ENCODE results near the gene RAD17.
"Not testable (repeated sequence)": the region's sequence is repeated elsewhere in the genome, so short reads cannot be mapped to it uniquely, and the experiment has no call there.

The RAD17 gene

DNA sequence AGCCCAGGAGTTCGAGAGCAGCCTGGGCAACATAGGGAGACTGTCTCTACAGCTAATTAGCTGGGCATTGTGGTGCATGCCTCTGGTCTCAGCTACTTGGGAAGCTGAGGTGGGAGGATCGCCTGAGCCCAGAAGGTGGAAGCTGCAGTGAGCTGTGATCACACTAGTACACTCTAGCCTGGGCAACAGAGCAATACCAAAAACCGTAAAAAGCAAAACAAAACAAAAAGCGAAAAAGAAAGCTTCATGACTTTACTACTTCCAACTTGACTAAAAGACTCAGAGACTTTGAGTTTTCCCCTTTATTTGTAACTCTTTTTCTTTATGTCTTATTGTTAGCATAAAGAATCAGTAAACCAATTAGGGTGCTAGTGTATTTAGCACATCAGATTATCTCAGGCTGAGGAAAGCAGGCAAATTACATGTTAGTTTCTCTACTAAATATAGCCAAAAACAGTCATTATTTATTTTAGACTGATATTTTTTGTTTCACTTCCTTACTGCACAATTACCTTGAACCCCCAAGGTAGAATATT is 5.4 kb downstream of the RAD17 start:
- DNase-seq: no peak

DNA sequence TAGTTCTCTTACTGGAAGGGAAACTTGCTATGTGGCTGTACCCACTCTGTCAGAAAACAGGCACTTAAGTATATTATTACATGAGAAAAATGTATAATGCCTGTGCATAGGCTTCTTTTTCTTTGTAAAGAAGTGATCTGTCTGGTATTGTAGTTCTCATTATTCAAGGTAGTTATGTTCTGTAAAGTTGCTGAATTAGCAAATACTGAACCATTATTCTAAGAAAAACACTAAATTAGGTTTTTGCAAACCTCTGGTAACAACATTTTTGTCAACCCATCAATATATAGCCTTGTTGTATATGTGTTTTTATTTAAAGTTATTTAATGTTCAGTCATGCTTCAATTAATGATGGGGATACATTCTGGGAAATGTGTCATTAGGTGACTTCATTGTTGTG is 8.8 kb downstream of the RAD17 start:
- no peak for DNase-seq

DNA sequence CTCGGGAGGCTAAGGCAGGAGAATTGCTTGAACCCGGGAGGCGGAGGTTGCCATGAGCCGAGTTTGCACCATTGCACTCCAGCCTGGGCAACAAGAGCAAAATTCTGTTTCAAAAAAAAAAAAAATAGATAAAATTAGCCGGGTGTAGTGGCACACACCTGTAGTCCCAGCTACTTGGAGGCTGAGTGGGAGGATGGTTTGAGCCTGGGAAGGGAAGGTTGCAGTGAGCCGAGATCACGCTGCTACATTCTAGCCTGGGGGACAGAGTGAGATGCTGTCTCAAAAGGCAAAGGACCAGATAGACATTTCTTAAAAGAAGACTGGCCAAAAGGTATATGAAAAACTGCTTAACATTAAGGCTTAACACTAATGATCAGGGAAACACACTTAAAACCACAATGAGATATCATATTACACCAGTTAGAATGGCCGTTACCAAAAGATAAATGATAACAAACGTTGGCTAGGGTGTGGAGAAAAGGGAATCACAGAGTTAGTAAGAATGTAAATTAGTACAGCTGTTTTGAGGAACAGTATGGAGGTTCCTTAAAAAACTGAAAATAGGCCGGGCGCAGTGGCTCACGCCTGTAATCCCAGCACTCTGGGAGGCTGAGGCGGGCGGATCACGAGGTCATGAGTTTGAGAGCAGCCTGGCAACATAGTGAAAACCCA is 35.2 kb downstream of the RAD17 start:
- DNase-seq: no peak

DNA sequence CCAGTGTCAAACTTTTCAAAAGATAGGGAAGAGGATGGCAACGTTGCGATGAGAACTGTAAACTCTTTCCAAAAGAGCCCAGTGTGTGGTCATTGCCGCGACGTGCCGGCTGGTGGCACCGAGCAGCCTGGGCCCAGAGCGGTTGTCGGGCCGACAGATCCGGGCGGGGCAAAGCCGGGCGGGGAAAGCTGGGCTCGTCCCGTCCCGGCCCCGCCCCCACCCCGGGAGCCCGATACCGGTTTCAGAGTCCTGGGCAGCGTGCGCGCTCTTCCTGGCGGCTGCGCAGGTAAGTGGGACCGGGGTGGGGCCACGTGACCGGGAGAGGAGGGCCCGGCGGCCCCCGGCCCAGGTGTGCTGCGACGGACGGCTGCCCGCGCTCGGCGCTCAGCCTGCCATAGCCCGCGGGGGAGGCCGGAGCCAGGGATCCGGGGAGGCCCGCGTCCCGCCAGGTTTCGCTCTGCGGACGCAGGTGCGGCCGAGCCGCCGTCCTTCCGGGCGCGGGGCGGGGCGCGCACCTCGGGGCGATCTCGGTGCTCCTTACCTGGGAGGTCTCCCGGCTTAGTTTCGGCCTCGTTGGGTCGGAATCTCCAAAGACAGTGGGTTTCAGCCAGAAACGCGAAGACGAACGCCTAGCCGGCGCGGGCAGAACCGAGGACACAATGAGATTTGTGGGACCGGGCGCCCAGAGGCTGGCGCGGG is 45.4 kb downstream of the RAD17 start, which contains the start of gene MARVELD2:
MARVELD2 (plus strand) TSS at position 232 of the 699 bp plus-strand sequence. CDS start 4,270 bp downstream, outside the sequence.
- peak; percentile 31 for DNase-seq

DNA sequence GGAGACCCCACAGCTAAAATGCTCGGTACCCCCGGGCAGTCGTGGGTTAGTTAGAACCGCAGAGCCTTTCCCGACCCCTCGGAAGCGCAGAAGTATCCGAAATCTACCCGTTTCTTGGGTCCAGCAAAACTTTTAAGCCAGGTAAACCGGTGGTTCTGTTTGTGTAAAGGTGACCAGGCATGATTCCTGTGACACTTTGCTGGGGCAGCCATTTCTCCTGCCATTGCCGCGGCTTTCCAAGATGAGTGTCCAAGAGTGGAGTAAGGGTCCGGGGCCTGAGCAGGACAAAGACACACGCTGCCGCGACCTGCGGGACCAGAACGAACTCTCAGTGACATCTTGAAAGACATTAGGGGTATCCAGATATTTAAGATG is 46.0 kb downstream of the RAD17 start:
- DNase-seq: no peak

DNA sequence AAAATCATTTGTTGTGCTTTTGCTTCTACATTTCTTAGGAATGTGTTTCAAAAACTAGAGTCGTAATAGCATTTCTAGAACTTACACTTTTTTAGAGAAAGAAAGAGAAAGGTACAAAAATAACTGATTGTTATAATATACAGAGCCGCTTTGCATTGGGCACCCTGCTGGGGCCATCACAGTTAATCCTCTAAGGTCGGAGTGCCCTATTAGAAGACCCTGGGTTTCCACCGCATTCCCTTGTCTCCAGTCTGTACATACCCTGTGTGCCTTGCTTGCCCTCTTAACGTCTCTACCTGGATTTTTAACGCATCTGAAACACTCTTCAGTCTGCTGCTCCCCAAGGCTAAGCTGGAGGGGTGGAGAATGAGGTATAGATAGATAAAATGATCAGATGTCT is 46.6 kb downstream of the RAD17 start:
- no peak for DNase-seq

DNA sequence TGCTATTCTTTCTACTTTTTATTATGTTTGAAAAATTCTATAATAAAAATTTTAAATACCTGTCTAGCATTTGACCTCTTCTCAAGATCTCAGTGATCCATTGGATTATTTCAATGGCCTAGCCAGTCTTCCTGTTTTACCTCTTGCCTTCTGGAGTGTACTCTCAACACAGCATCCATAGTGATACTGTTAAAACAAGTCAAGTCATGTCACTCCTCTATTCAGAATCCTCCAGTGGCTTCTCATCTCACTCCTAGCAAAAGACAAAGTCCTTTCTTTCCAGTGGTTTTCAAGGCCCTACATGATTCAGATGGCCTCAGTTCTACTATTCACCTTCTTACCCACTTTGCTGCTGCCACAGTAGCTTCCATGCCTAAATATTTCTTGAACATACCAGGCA is 47.1 kb downstream of the RAD17 start:
- DNase-seq: no peak

DNA sequence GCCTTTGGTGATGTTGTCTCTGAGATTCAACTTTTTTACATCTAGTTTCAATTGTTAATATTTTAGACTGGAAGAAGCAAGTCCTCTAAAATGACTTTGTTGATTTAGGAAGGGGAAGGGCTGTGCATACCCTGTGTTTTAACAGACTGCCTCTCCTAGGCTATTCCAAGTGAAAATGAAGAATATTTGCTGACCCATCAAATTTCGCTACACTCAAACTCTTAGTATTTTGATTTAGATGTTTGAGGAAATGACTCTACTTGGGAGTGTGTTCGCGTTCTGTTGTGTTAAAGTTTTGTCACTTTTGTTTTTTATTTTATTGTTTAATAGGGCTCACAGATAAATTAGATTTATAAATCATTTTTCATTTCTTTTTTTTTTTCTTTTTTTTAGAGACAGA is 48.9 kb downstream of the RAD17 start:
- no peak for DNase-seq

DNA sequence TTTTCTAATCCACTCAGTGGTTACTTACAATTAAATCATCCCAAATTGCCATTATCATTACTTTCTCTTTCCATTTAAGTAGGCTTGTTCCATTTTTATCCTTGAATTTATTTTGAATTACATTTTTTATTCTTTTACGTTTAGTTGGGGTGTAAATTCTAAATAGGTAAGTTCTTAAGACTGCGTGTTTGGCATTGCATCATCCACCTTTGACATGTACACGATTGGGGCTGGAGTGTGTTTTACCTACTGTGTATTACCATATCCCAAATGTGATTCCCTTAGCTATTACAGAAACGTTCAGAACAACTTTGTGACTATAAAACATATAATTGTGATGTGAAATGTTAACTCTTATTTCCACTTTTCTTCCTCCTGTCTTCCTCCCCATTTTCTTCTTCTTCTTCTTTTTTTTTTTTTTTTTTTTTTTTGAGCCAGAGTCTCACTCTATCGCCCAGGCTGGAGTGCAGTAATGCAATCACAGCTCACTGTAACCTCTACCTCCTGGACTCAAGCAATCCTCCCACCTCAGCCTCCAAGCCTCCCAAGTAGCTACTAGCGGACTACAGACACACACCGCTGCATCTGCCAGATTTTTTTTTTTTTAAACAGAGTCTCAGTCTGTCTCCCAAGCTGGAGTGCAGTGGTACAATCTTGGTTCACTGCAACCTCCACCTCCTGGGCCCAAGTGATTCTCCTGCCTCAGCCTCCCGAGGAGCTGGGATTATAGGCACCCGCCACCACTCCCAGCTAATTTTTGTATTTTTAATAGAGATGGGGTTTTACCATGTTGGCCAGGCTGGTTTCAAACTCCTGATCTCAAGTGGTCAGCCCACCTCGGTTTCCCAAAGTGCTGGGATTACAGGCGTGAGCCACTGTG is 62.0 kb downstream of the RAD17 start:
- no peak for DNase-seq

DNA sequence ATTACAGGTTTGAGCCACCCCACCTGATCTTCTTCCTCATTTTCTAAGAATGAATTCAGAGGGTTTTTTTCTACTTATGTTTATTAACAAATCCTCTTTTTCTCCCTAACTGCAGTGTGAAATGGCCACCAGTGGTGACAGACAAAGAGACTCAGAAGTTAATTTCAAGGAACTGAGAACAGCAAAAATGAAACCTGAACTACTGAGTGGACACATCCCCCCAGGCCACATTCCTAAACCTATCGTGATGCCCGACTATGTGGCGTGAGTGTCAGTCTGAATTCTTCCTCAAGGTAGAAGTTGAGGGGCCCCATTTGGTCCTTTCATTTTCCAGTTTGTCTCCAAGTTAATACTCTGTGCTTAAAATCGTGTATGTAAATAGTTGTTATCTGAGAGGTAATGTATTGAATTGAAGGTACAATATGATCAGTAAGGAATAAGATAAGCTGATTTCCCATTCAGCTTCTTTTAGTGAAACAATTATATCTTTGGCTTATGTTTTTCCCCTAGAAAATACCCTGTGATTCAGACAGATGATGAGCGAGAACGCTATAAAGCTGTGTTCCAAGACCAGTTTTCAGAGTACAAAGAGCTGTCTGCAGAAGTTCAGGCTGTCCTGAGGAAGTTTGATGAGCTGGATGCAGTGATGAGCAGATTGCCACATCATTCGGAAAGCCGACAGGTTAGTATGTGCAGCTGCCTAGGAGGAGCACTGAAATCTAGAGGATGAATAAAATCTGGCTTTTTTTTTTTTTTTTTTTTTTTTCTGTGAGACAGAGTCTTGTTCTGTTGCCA is 63.0 kb downstream of the RAD17 start:
- no peak for DNase-seq

DNA sequence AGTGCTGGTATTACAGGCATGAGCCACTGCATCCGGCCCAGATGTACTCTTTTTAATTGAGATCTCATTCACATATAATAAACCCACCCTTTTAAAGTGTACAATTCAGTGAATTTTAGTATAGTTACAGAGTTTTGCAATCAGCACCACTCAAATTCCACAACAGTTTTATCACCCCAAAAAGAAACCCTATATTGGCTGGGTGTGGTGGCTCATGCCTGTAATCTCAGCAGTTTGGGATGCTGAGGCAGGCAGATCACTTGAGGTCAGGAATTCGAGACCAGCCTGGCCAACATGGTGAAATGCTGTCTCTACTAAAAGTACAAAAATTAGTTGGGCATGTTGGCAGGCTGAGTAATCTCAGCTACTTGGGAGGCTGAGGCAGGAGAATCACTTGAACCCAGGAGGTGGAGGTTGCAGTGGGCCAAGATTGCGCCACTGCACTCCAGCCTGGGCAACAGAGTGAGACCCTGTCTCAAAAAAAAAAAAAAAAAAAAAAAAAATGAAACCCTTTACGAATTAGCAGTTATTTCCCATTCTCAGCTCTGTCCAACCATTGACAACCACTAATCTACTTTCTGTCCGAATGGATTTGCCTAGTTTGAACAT is 65.8 kb downstream of the RAD17 start:
- not testable (repeated sequence) for DNase-seq

DNA sequence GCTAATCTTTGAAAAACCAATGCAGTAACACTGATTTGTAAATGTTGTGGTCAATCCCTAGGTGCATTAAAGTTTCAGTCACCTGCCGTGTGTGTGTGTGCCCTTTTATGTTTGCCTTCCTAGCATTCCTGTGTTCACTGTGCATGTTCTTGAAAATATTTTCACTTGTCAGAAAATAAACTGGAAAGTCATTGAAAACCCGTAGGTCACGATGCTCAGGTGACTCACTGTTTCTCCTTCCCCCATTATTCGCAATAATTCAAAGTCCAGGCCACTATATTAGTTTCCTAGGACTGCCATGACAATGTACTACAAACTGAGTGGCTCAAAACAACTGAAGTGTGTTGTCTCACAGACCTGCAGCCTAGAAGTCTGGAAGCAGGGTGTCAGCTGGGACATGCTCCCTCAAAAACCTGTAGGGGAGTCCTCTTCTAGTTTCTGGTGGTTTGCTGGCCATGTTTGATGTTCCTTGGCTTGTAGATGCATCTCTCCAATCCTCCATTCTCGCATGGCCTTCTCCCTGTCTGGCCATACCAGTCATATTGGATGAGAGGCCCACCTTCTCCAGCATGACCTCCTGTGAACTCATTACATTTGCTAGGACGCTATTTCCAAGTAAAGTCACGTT is 74.6 kb downstream of the RAD17 start:
- no peak for DNase-seq

DNA sequence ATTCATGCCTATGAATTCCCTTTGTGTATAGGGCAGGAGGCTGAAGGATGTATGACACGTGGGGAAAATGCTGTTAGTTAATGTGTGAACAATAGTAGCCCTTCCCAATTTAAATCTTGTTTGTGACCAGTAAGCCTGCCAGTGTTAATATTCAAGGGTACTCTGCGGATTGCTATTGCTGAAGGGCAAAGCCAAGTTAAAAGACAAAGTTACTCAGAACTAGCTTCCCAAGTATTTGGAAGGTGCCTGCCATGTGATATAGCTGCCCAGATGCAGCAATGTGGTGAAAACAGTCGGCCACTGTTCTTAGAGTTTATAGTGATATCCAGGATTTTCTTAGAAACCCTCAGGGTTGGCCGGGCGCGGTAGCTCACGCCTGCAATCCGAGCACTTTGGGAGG is 79.9 kb downstream of the RAD17 start:
- DNase-seq: no peak

DNA sequence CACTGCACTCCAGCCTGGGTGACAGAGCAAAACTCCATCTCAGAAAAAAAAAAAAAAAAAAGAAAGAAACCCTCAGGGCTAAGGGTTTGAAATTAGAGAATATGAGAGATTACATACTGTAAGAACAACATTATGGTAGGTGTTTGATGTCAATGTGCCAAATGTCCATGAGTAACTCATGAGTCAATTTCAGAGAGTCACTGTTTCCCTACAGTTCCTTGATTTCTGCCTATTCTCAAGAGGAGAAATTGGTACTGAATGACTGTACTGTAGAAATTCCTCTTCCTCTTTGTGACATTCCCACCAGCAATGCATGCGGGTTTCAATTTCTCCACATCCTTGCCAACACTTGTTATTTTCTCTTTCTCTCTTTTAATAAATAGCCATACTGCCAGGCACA is 80.5 kb downstream of the RAD17 start:
- peak; percentile 64 for DNase-seq

DNA sequence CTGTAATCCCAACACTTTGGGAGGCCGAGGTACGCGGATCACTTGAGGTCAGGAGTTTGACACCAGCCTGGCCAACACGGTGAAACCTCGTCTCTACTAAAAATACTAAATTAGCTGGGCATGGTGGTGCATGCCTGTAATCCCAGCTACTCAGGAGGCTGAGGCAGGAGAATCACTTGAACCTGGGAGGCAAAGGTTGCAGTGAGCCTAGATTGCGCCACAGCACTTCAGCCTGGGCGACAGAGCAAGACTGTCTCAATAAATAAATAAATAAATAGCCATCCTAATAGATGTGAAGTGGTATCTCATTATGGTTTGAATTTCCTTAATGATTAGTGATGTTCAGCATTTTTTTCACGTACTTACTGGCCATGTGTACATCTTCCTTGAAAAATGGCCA is 80.9 kb downstream of the RAD17 start:
- DNase-seq: not testable (repeated sequence)

DNA sequence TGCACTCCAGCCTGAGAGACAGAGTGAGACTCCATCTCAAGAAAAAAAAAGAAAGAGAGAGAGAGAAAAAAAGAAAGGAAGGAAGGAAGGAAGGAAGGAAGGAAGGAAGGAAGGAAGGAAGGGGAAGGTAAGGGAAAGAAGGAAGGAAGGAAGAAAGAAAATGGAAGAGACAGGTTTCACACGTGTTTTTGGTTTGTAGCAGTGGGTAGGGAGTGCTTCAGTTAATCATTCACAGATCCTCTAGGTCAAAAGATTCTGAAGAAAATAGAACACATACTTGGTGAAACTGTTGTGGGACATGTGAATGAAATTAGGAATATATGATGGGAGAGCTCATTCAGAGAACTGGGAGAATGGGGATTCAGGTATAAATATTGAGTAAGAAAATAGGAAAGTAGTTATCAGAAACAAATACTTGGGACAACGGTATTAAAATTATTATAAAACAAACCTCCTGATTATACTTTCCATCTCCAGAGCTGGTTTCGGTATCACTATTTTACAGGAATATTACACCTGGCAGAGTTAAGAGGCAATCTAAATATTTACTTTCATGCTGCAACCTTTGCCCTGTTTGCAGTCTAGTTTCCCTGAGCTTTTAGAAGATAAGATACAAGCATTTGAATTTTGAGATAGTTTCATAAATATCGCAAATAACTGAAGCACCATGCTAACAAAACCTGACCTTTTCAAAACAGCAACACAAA is 82.5 kb downstream of the RAD17 start:
- DNase-seq: no peak

DNA sequence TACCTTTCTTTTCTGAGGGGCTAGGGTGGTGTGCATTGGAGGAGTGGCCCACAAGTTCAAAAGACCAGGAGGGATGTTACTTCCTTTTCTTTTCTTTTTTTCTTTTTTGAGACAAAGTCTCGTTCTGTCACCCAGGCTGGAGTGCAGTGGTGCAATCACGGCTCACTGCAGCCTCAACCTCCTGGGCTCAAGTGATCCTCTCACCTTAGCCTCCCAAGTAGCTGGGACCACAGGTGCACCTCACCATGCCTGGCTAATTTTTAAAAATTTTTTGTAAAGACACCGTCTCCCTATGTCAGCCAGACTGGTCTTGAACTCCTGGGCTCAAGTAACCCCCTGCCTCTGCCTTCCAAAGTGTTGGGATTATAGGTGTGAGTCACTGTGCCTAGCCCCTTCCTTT is 83.9 kb downstream of the RAD17 start:
- not testable (repeated sequence) for DNase-seq

DNA sequence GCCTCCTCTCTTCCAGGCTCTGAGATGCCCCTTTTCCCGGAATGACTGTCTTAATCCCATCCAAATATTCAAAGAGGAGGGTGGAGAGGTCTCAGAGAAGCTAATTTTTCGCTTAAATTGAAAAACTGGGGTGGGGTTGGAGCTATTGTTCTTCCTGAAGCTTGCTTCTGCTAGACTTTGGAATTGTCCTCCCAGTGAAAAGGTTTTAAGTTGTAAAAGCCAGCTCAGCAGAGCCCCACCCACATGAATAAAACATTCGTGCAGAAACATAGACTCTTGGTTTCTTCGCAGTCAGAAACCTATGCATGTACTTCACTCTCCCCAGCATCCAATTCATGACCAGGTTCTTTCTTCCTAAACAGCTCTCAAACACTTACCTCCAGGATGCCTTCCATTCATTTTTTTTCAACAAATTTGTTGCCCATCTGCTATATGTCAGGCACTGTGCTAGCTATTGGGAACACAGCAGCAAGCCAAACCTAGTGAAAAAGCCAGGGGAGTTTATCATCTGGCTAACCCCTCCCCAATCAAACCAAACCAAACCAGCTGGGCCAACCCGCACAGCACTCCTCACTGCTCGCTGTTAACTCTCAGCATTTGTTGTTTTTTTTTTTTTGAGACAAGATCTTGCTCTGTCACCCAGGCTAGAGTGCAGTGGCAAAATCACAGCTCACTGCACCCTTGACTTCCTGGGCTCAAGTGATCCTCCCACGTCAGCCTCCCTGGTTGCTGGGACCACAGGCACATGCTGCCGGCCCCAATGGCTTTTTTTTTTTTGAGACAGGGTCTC is 85.0 kb downstream of the RAD17 start:
- DNase-seq: no peak

DNA sequence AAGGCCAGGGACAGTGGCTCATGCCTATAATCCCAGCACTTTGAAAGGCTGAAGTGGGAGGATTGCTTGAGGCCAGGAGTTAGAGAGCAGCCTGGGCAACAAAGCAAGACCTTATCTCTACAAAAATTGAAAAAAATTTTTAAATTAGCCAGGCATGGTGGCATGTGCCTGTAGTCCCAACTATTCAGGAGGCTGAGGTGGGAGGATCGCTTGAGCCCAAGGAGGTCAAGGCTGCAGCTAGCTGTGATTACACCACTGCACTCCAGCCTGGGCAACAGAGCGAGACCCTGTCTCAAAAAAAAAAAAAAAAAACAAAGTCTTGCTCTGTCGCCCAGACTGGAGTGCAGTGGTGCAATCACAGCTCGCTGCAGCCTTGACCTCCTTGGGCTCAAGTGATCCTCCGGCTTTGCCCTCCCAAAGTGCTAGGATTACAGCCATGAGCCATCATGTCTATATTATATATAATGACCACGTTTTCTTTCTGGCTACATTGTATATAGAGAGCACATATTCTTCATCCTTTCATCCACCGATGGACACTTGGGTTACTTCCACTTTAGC is 85.9 kb downstream of the RAD17 start:
- not testable (repeated sequence) for DNase-seq

DNA sequence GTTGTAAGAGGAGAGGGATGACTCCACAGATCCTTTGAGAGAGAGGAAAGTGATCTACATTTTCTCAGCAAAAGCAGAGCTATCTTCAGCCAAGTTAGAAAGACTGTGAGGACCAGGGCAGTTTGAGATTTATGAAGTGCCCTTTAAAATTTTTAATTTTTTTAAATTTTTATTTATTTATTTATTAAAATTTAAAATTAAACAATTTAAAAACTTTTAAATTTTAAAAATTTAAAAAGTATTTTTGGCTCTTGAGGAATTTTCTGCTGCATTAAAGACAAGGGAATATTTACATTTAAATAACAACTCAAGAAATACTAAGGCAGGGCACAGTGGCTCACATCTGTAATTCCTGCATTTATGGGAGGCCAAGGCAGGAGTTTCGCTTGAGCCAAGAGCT is 92.6 kb downstream of the RAD17 start:
- DNase-seq: no peak

All from amniotic stem cell (primary cell).